ENCODE data around the gene ERF. TPM values are rescaled to one million over a fixed set of nuclear protein-coding genes. Genes with fewer than 3 reads are reported as not detected.

The ERF gene
- total and polyA plus RNA-seq, 7 donors, result 7.1 to 13.5 (median 11.4) TPM

- H3K4me1 ChIP-seq, result peaks cover 40% of the 10 kb centered on the region
- peak overlapping the region; percentile 81 for H3K4me3 ChIP-seq
- H3K36me3 ChIP-seq (ENCODE audit: insufficient read depth in 1 of 2, low read depth in 1 of 2), result peaks cover 4 to 38% of the 10 kb centered on the region in 2 donors
- WGBS, 3 donors, result 8 to 12% (median 11%) methylated on average over 18 of the region's 18 CpGs
- H3K27ac ChIP-seq, result peak overlapping the region; percentile 98
- H3K27me3 ChIP-seq (ENCODE audit: insufficient read depth in 3 of 3, low read length in 2 of 3), result no peaks in the 10 kb centered on the region
- no peak for TF ChIP-seq CTCF (IDR thresholded peaks at IDR 0.05)
- intact Hi-C loops (cut with DNase I), result no loop called here
- DNase-seq, result peak; percentile 56 to 82
- peak in 3 of 4 donors; percentile 12 to 26 (median 14) for ATAC-seq
- H3K9me3 ChIP-seq, result no peaks in the 10 kb centered on the region
Observed at GRCh38 chr19:42270346-42271044, 15.6 kb upstream of the ERF start.

- H3K4me3 ChIP-seq, result peak overlapping the region; percentile 81
- DNase-seq (peak; percentile 25 to 56), ATAC-seq (no peak)
- 19 to 31% (median 19%) methylated on average over 10 of the region's 10 CpGs for WGBS, 3 donors
- no peaks in the 10 kb centered on the region for H3K9me3 ChIP-seq
- no peaks in the 10 kb centered on the region for H3K27me3 ChIP-seq (ENCODE audit: insufficient read depth in 3 of 3, low read length in 2 of 3)
- peak overlapping the region; percentile 98 for H3K27ac ChIP-seq
- intact Hi-C loops (cut with DNase I), result no loop called here
- H3K36me3 ChIP-seq (ENCODE audit: insufficient read depth in 1 of 2, low read depth in 1 of 2), result peaks cover 4 to 31% of the 10 kb centered on the region in 2 donors
- no peak for TF ChIP-seq CTCF (IDR thresholded peaks at IDR 0.05)
- H3K4me1 ChIP-seq, result peaks cover 32% of the 10 kb centered on the region
Observed at GRCh38 chr19:42269478-42270345, 14.8 kb upstream of the ERF start.

- peak within 1 kb of the TSS; percentile 88 for H3K4me3 ChIP-seq
- 1% methylated on average over 47 to 52 of the region's 52 CpGs for WGBS, 3 donors
- H3K9me3 ChIP-seq, result no peaks in the 10 kb centered on the region
- ATAC-seq (peak; percentile 83 to 90 (median 85)), DNase-seq (peak; percentile 99 to 100)
- H3K36me3 ChIP-seq (ENCODE audit: insufficient read depth in 1 of 2, low read depth in 1 of 2), result peaks cover 4 to 22% of the 10 kb centered on the region in 2 donors
- no peak for TF ChIP-seq CTCF (IDR thresholded peaks at IDR 0.05)
- intact Hi-C loops (cut with DNase I), result no loop called here
- no peaks in the 10 kb centered on the region for H3K27me3 ChIP-seq (ENCODE audit: insufficient read depth in 3 of 3, low read length in 2 of 3)
- H3K4me1 ChIP-seq, result peaks cover 29% of the 10 kb centered on the region
- H3K27ac ChIP-seq, result peak within 1 kb of the TSS; percentile 100
Observed at GRCh38 chr19:42268704-42269477, 14.0 kb upstream of the ERF start, which contains the start of gene CIC. Gene CIC (plus strand): TSS chr19:42269252. CDS start chr19:42271784, 2,532 bp downstream.

GRCh38 chr19:42268142-42268703 lies 13.3 kb upstream of the ERF start:
- 0 to 1% (median 0%) methylated on average over 43 to 46 of the region's 46 CpGs for WGBS, 3 donors
- intact Hi-C loops (cut with DNase I), result no loop called here
- no peaks in the 10 kb centered on the region for H3K9me3 ChIP-seq

More at GRCh38 chr19:42268142-42268703, 13.3 kb upstream of the ERF start:
- Histone ChIP-seq H3K27ac (peak overlapping the region; percentile 100), H3K36me3 (ENCODE audit: insufficient read depth in 1 of 2, low read depth in 1 of 2) (peaks cover 4 to 16% of the 10 kb centered on the region in 2 donors), H3K27me3 (ENCODE audit: insufficient read depth in 3 of 3, low read length in 2 of 3) (no peaks in the 10 kb centered on the region), H3K4me3 (peak overlapping the region; percentile 88), H3K4me1 (peaks cover 29% of the 10 kb centered on the region)
- ATAC-seq (peak; percentile 81 to 85 (median 84)), DNase-seq (peak; percentile 98)
- TF ChIP-seq CTCF (IDR thresholded peaks at IDR 0.05), result no peak

All from psoas muscle (tissue), 8 donors.